GM20000 (cell line): ENCODE results near the gene TEX54.

ENCODE experiments used
- DNase-seq: peaks from one replicate; pipeline ENCODE4 v3.0.0; 2012; ENCODE audit warnings: low spot score
- TF ChIP-seq, protein P1 (sequence below): IDR thresholded peaks from 2 replicates; pipeline ENCODE4 v1.5.1; 2012; ENCODE audit warnings: mild to moderate bottlenecking, control low read depth; ENCODE audit errors: extremely low read depth, missing control alignments

TEX54 gene

DNA sequence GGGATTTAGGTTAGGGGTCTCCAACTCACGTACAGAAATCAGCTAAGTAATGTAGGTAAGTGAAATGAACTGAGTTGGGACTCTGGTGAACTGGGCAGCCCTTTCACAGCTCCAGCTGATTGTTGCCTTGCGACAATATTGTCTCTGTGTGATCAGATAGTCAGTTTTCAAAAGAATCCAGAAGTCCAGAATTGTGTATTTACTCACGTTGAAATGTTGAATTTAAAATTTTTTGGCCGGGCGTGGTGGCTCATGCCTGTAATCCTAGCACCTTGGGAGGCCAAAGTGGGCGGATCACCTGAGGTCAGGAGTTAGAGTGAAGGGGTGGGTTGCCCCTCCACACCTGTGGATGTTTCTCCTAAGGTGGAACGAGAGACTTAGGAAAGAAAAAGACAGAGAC is 25.6 kb upstream of the TEX54 start:
- DNase-seq = no peak
- TF ChIP-seq, protein P1, sequence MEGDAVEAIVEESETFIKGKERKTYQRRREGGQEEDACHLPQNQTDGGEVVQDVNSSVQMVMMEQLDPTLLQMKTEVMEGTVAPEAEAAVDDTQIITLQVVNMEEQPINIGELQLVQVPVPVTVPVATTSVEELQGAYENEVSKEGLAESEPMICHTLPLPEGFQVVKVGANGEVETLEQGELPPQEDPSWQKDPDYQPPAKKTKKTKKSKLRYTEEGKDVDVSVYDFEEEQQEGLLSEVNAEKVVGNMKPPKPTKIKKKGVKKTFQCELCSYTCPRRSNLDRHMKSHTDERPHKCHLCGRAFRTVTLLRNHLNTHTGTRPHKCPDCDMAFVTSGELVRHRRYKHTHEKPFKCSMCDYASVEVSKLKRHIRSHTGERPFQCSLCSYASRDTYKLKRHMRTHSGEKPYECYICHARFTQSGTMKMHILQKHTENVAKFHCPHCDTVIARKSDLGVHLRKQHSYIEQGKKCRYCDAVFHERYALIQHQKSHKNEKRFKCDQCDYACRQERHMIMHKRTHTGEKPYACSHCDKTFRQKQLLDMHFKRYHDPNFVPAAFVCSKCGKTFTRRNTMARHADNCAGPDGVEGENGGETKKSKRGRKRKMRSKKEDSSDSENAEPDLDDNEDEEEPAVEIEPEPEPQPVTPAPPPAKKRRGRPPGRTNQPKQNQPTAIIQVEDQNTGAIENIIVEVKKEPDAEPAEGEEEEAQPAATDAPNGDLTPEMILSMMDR = no peak

DNA sequence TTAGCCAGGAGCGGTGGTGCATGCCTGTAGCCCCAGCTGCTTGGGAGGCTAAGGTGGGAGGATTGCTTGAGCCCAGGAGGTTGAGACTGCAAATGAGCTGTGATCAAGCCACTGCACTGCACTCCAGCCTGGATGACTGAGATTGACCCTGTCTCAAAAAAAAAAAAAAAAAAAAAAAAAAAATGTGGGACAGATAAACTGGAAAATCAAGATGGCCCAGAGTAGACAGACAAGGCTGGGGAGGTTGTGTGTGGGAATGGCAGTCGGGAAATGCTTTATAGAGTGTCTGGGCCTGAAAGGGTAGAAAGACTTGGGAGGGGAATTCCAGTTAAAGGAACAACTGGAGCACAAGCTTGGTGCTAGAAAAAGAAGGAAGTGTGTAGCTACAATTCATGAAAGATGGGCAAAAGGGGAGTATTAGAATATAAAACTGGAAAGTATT is 24.9 kb upstream of the TEX54 start:
- TF ChIP-seq, protein P1 = no peak
- DNase-seq = no peak

DNA sequence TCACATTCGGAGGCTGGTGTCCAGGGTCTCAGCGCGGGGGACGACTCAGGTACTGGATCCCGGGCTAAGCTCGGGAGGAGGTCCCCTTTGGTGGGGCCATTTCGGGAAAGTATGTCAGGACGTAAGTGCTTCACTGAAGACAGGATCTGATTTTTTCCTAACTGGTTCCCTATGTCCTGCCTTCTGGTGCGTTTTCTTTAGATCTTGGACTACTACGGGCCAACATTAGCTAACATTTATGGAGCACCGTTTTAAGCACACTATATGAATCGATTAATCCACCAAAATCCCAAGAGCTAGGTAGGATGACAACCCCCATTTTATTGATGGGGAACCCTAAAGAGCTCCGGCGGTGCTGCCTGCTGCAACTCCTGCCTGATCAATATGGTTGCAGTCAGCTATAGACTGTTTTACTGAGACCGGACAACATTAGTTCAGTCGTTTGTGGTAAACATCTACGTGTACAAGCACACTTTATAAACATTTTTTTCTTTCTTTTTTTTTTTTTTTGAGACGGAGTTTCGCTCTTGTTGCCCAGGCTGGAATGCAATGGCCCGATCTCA is 23.8 kb upstream of the TEX54 start:
- DNase-seq = no peak
- TF ChIP-seq, protein P1 = no peak

DNA sequence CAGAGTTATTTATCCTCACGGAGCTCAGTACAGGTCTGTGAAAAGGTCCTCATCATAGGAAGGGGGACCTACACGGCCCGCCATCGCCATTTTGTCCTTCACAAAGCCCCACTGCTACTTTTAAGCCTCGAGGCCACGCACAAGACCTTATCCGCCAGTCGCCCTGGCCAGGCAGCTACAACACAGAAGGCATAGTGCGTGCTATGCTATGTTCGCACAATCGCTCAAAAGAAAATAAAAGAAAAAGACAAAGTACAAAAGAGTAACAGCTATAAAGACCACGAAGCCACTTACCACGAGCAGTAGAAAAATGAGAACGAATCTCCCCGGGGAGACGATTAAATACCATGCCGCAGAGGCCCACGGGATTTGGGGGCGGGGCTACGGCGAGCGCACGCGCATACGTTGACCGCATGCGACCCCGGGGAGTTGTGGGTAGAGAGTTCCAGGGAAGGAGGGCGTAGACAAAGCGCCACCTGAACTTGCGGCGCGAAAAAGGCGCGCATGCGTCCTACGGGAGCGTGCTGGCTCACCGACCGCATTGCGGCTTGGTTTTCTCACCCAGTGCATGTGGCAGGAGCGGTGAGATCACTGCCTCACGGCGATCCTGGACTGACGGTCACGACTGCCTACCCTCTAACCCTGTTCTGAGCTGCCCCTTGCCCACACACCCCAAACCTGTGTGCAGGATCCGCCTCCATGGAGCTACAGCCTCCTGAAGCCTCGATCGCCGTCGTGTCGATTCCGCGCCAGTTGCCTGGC is 23.1 kb upstream of the TEX54 start:
- DNase-seq = peak; percentile 89
- TF ChIP-seq, protein P1 = no peak

DNA sequence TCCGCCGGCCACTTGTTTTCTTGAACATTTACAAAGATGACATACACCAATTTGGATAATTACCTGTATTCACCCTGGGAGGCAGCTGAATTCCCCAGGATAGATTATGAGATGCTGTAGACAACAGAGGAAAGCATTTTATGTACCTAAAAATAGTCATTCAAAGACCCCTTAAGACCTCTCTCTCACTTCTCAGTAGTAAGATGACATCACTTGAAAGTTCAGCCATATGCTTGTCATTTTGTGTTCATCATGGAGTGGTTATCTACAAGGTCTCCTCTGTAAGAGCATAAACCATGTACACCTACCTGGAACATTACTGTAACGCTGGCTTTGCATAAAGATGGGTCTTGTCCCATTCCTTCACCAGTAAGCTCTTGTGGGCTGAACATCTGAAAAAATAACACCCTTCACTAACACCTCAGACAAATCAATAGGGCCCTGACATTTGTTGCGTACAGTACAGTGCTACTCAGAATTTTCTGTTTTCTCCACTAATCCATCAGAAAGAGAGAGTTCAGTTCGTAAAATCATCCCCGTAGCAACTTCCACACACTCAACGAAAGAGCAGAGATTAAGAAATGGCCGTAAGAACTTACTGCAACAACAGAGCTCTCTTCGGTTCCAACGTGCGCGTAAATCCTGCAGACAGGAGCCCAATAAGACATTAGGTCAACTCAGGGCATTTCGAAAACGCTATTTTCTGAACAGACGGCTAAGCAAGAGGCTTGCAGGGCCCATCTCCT is 22.4 kb upstream of the TEX54 start:
- no peak for DNase-seq
- TF ChIP-seq, protein P1 = no peak

DNA sequence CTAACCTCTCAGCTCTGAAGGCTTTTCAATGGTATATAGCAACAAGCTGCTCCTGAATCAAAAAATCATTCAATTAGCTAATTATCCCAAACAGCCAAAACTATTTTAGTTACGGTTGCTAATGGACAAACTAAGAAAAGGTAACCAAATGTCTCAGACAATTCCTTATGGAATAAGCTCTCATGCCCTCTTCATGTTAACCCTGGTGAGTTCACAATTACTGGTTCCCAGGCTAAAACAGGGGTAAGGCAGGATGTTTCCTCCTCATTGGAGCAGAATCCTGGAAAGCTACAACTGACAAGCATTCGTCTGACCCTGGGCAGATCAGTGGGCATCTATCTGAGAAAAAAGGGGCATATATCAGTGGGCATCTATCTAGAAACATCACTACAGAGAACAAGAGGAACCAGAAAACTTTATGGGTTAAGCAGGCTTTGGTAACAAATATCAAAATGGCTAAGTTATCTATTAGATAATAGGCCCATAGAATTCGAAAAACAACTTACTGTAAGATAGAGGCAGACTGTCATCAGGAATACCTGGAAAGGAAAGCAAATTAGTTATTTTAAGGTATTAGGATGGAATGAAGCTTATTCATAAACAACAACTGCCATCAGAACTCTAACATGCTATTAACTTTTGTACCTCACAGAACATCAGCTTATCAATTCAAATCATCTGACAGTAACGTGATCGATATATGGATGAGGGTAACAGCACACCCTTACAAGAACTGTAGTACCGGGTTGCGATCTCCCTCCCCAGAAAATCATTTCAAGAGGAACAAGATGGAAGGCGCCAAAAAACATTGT is 21.6 kb upstream of the TEX54 start:
- DNase-seq = no peak
- TF ChIP-seq, protein P1 = no peak
